Testis (tissue), 3 donors: ENCODE measurements around the gene TUBE1. TPM values are rescaled to one million over a fixed set of nuclear protein-coding genes. Genes with fewer than 3 reads are reported as not detected.

Experiments
- DNase-seq: peaks from one replicate; pipeline ENCODE4 v3.0.0-alpha.2; 2019
- H3K27ac ChIP-seq, 2 donors: fragments of 200-600 bp; sonication (generic); one replicate each; pipeline ENCODE4 v1.5.1; 2019
- H3K27me3 ChIP-seq: fragments of 200-600 bp; sonication (generic); one replicate; pipeline ENCODE4 v1.5.1; 2019
- H3K36me3 ChIP-seq: fragments of 200-600 bp; sonication (generic); one replicate; pipeline ENCODE4 v1.5.1; 2017; ENCODE audit warnings: low read depth; ENCODE audit errors: missing control alignments
- H3K4me1 ChIP-seq: fragments of 200-600 bp; sonication (generic); one replicate; pipeline ENCODE4 v1.5.1; 2019
- H3K4me3 ChIP-seq, 2 donors: fragments of 200-600 bp; sonication (generic); one replicate each; pipeline ENCODE4 v1.5.1; 2017 to 2019
- H3K9me3 ChIP-seq: fragments of 200-600 bp; sonication (generic); one replicate; pipeline ENCODE4 v1.5.1; 2017
- CTCF ChIP-seq, 3 experiments: fragments of 450-650 bp in 2 of 3; fragments of 200-600 bp in 1 of 3; sonication (generic) in 1 of 3; IDR thresholded peaks; one replicate each; pipeline ENCODE4 v1.5.1; 2016 to 2019; ENCODE audit warnings: antibody characterized with exemption in 3 of 3, mild to moderate bottlenecking in 2 of 3, moderate library complexity in 1 of 3
- POLR2A ChIP-seq: fragments of 450-650 bp; IDR thresholded peaks from one replicate; pipeline ENCODE4 v1.6.1; 2017; ENCODE audit warnings: antibody characterized with exemption, mild to moderate bottlenecking, moderate library complexity
- WGBS, 2 donors: methylation state at CpG; one replicate each; pipeline ENCODE4 v1.1.5; 2018; 5-methylcytosine and 5-hydroxymethylcytosine counted together
- intact Hi-C: fragments of 100-400 bp; cut with DNase I; formaldehyde crosslinking; loops from one replicate; pipeline ENCODE4 v1.15.1; 2023; ENCODE audit warnings: low total_unique reads
- polyA plus RNA-seq: library from polyadenylated mRNA; stranded (reverse); fragments of 350-450 nt; fragmentation: Illumina TruSeq; extraction: RNeasy Lipid Tissue Mini Kit (QIAGEN cat#74804); gene quantifications from one replicate; pipeline ENCODE4 v1.2.3, GENCODE V29; 2014; ENCODE audit warnings: low read depth, low replicate concordance; ENCODE audit not compliant: insufficient read depth
- total RNA-seq, 2 donors: library from RNA; depleted of rRNA; stranded (reverse); fragments of >200 nt; gene quantifications; one replicate each; pipeline ENCODE4 v1.2.3, GENCODE V29; 2016

Gene TUBE1
- total and polyA plus RNA-seq, 3 donors from 2014 or later, result 59.3 to 76.3 (median 62.1) TPM

GRCh38 chr6:112024464-112024863, 62.8 kb downstream of the TUBE1 start:
- H3K4me3 ChIP-seq, result no peak overlapping the region

GRCh38 chr6:112022749-112023148, 64.5 kb downstream of the TUBE1 start:
- DNase-seq, result no peak
- Histone ChIP-seq H3K27me3 (no peaks in the 10 kb centered on the region), H3K9me3 (no peaks in the 10 kb centered on the region), H3K4me1 (no peaks in the 10 kb centered on the region), H3K27ac (no peak overlapping the region), H3K4me3 (no peak overlapping the region), H3K36me3 (no peaks in the 10 kb centered on the region)
- TF ChIP-seq CTCF (IDR thresholded peaks at IDR 0.05) (no peak), POLR2A (no peak)
- intact Hi-C loops, result no loop called here

More at GRCh38 chr6:112024464-112024863, 62.8 kb downstream of the TUBE1 start:
- Histone ChIP-seq H3K27ac (no peak overlapping the region), H3K27me3 (no peaks in the 10 kb centered on the region), H3K36me3 (no peaks in the 10 kb centered on the region), H3K4me1 (peaks cover 2% of the 10 kb centered on the region), H3K9me3 (no peaks in the 10 kb centered on the region)
- no peak for DNase-seq
- intact Hi-C loops, result no loop called here
- WGBS, 2 donors, result 93 to 94% methylated on average over 4 of the region's 4 CpGs
- TF ChIP-seq CTCF (IDR thresholded peaks at IDR 0.05) (no peak), POLR2A (no peak)

- TF ChIP-seq POLR2A (no peak), CTCF (IDR thresholded peaks at IDR 0.05) (no peak)
- Histone ChIP-seq H3K9me3 (no peaks in the 10 kb centered on the region), H3K36me3 (no peaks in the 10 kb centered on the region), H3K4me3 (no peak overlapping the region), H3K27me3 (no peaks in the 10 kb centered on the region), H3K4me1 (no peaks in the 10 kb centered on the region), H3K27ac (no peak overlapping the region)
- no peak for DNase-seq
- intact Hi-C loops, result no loop called here
- WGBS, 2 donors, result 82 to 83% methylated on average over 6 of the region's 6 CpGs
These were observed 65.5 kb downstream of the TUBE1 start for GRCh38 chr6:112021691-112022310.

Other genes starting within 250 kb of the TUBE1 start
- 100 to 1,000 TPM; 104 to 145 TPM for gene FYN, start 214.0 kb downstream of the TUBE1 start, total RNA-seq
- gene FYN, start 214.0 kb downstream of the TUBE1 start, polyA plus RNA-seq, result 74.0 TPM
- 1 to 10 TPM in 1 of 2 donors, under 1 TPM in 1; 0.99 to 3.5 TPM for gene CCN6, start 33.4 kb downstream of the TUBE1 start, total RNA-seq
- gene CCN6, start 33.4 kb downstream of the TUBE1 start, polyA plus RNA-seq, result 6.8 TPM
- gene FAM229B, start 109 bp upstream of the TUBE1 start, total RNA-seq, result 100 to 1,000 TPM; 111 to 202 TPM
- 724 TPM for gene FAM229B, start 109 bp upstream of the TUBE1 start, polyA plus RNA-seq
- 10 to 100 TPM; 49.2 to 61.0 TPM for gene LAMA4, start 167.1 kb upstream of the TUBE1 start, total RNA-seq
- gene LAMA4, start 167.1 kb upstream of the TUBE1 start, polyA plus RNA-seq, result 37.6 TPM